H1 (cell line): ENCODE measurements around the gene EYA4. TPM values are rescaled to one million over a fixed set of nuclear protein-coding genes. Genes with fewer than 3 reads are reported as not detected.

Source experiments
- CTCF ChIA-PET: fragments of 300-600 bp; sonication (Branson Sonifier 250); formaldehyde crosslinking; loops from one replicate; lab custom pipeline; 2021; ENCODE audit not compliant: partially characterized antibody; lab: Charles Lee
- POLR2A ChIA-PET: fragments of 300-600 bp; sonication (Branson Sonifier 250); formaldehyde crosslinking; loops from one replicate; lab custom pipeline; 2021; ENCODE audit warnings: inconsistent platforms; ENCODE audit not compliant: partially characterized antibody; lab: Charles Lee
- DNase-seq, 2 experiments: peaks; one replicate each; pipeline versions ENCODE4 v3.0.0 to v3.0.0-alpha.2; 2010 to 2022; ENCODE audit warnings: low spot score in 2 of 2, low read depth in 1 of 2, mixed read lengths in 1 of 2
- FAIRE-seq: peaks from 2 replicates; lab custom pipeline; 2011; peaks lifted over from hg19 to GRCh38; lab: Jason Lieb, UNC
- H2AFZ ChIP-seq: 2 replicates; pipeline ENCODE4 v1.8.1; 2012; ENCODE audit warnings: low read length, inconsistent platforms
- H2AK5ac ChIP-seq: 2 replicates; pipeline ENCODE4 v1.6.1; 2013; ENCODE audit warnings: low read depth, low read length
- H2BK120ac ChIP-seq: replicated peaks from 2 replicates; pipeline ENCODE3; 2013; ENCODE audit warnings: low read depth, low read length, inconsistent platforms
- H2BK12ac ChIP-seq: 2 replicates; pipeline ENCODE4 v1.6.1; 2013; ENCODE audit warnings: low read depth, low read length
- H2BK15ac ChIP-seq: 2 replicates; pipeline ENCODE4 v1.6.1; 2013; ENCODE audit warnings: low read length
- H2BK20ac ChIP-seq: 2 replicates; pipeline ENCODE4 v1.6.1; 2013; ENCODE audit warnings: low read length
- H2BK5ac ChIP-seq: 2 replicates; pipeline ENCODE4 v1.6.1; 2013; ENCODE audit warnings: low read depth, low read length
- H3K14ac ChIP-seq: 2 replicates; pipeline ENCODE4 v1.6.1; 2013; ENCODE audit warnings: inconsistent platforms; ENCODE audit not compliant: insufficient read length
- H3K18ac ChIP-seq: 2 replicates; pipeline ENCODE4 v1.6.1; 2013; ENCODE audit warnings: low read length; ENCODE audit errors: extremely low read depth
- H3K23ac ChIP-seq: 2 replicates; pipeline ENCODE4 v1.6.1; 2013; ENCODE audit warnings: inconsistent platforms; ENCODE audit not compliant: insufficient read length
- H3K23me2 ChIP-seq: 2 replicates; pipeline ENCODE4 v1.6.1; 2013; ENCODE audit warnings: low read depth, low read length
- H3K27ac ChIP-seq: 2 replicates; pipeline ENCODE4 v1.6.1; 2011; ENCODE audit warnings: low read depth, low read length, inconsistent platforms
- H3K27me3 ChIP-seq, 4 experiments: replicated peaks in 1 of 4; 1 replicate in 1 of 4; 2 replicates in 3 of 4; pipeline versions ENCODE4 v1.6.1 to v1.8.1; 2011 to 2013; ENCODE audit warnings: low read length in 3 of 4, mild to moderate bottlenecking in 3 of 4, inconsistent platforms in 2 of 4, mixed read lengths in 2 of 4, moderate library complexity in 1 of 4; ENCODE audit not compliant: control insufficient read depth in 3 of 4, insufficient read depth in 3 of 4; ENCODE audit errors: extremely low read depth in 1 of 4
- H3K36me3 ChIP-seq, 4 experiments: 2 replicates each; pipeline versions ENCODE4 v1.6.1 to v1.8.1; 2011 to 2013; ENCODE audit warnings: mild to moderate bottlenecking in 4 of 4, low read length in 3 of 4, moderate library complexity in 2 of 4, control low read depth in 1 of 4, inconsistent platforms in 1 of 4; ENCODE audit not compliant: insufficient read depth in 4 of 4, control insufficient read depth in 2 of 4
- H3K4ac ChIP-seq: replicated peaks from 2 replicates; pipeline ENCODE3; 2013; ENCODE audit warnings: low read length, low read depth, mixed read lengths, inconsistent platforms; ENCODE audit not compliant: insufficient read length
- H3K4me1 ChIP-seq, 4 experiments: replicated peaks in 1 of 4; 1 replicate in 1 of 4; 2 replicates in 3 of 4; pipeline versions ENCODE4 v1.6.1 to v1.8.1; 2011 to 2013; ENCODE audit warnings: low read length in 3 of 4, inconsistent platforms in 2 of 4, mixed read lengths in 1 of 4; ENCODE audit not compliant: insufficient read depth in 4 of 4, control insufficient read depth in 3 of 4
- H3K4me2 ChIP-seq, 2 experiments: 2 replicates each; pipeline versions ENCODE4 v1.6.1 to v1.8.1; 2011 to 2013; ENCODE audit warnings: low read depth in 2 of 2, low read length in 2 of 2, control low read depth in 1 of 2, inconsistent platforms in 1 of 2, mild to moderate bottlenecking in 1 of 2; ENCODE audit not compliant: insufficient read depth in 1 of 2
- H3K4me3 ChIP-seq, 4 experiments: fragments of 200-600, 300-600 bp in 1 of 4; sonication (generic), shearing (Covaris generic), sonication (Bioruptor Twin) in 1 of 4; 2 replicates each; pipeline versions ENCODE4 v1.5.1 to v1.8.1; 2011 to 2016; ENCODE audit warnings: low read length in 4 of 4, low read depth in 3 of 4, control low read depth in 2 of 4, inconsistent platforms in 2 of 4, mild to moderate bottlenecking in 2 of 4, mixed read lengths in 1 of 4, moderate library complexity in 1 of 4; ENCODE audit not compliant: insufficient read depth in 2 of 4; ENCODE audit errors: extremely low read depth in 1 of 4
- H3K56ac ChIP-seq: replicated peaks from 2 replicates; pipeline ENCODE3; 2013; ENCODE audit warnings: low read depth, mild to moderate bottlenecking, mixed read lengths, low read length, inconsistent platforms; ENCODE audit not compliant: insufficient read length
- H3K79me1 ChIP-seq: 2 replicates; pipeline ENCODE4 v1.6.1; 2013; ENCODE audit warnings: low read depth, low read length, control low read depth
- H3K79me2 ChIP-seq, 2 experiments: 2 replicates each; pipeline versions ENCODE4 v1.6.1 to v1.8.1; 2012 to 2013; ENCODE audit warnings: low read length in 2 of 2, mild to moderate bottlenecking in 2 of 2, inconsistent platforms in 1 of 2; ENCODE audit not compliant: insufficient read depth in 2 of 2, control insufficient read depth in 1 of 2
- H3K9ac ChIP-seq, 4 experiments: replicated peaks in 1 of 4; 1 replicate in 1 of 4; 2 replicates in 3 of 4; pipeline versions ENCODE4 v1.6.1 to v1.8.1; 2011 to 2013; ENCODE audit warnings: low read depth in 3 of 4, low read length in 3 of 4, control low read depth in 2 of 4, mild to moderate bottlenecking in 2 of 4, moderate library complexity in 2 of 4, inconsistent platforms in 1 of 4; ENCODE audit errors: extremely low read depth in 1 of 4
- H3K9me3 ChIP-seq, 2 experiments: 2 replicates each; pipeline versions ENCODE4 v1.6.1 to v1.8.1; 2012 to 2013; ENCODE audit warnings: mild to moderate bottlenecking in 2 of 2, moderate library complexity in 2 of 2, control low read depth in 1 of 2, inconsistent platforms in 1 of 2, low read depth in 1 of 2, low read length in 1 of 2, mixed read lengths in 1 of 2; ENCODE audit not compliant: insufficient read depth in 2 of 2
- H4K20me1 ChIP-seq, 2 experiments: replicated peaks in 1 of 2; 2 replicates each; pipeline versions ENCODE3 to v1.8.1; 2011 to 2013; ENCODE audit warnings: inconsistent platforms in 2 of 2, low read length in 2 of 2, mild to moderate bottlenecking in 1 of 2; ENCODE audit not compliant: insufficient read depth in 2 of 2, control insufficient read depth in 1 of 2
- H4K5ac ChIP-seq: 2 replicates; pipeline ENCODE4 v1.6.1; 2013; ENCODE audit warnings: low read length, low read depth, mixed read lengths, inconsistent platforms; ENCODE audit not compliant: insufficient read length
- H4K8ac ChIP-seq: 2 replicates; pipeline ENCODE4 v1.8.0; 2013; ENCODE audit warnings: mild to moderate bottlenecking, moderate library complexity, low read length, inconsistent platforms; ENCODE audit not compliant: insufficient read depth; ENCODE audit errors: extremely low read depth
- H4K91ac ChIP-seq: replicated peaks from 2 replicates; pipeline ENCODE3; 2013; ENCODE audit warnings: low read length, mixed read lengths, inconsistent platforms; ENCODE audit not compliant: insufficient read length
- BACH1 ChIP-seq: IDR thresholded peaks from 2 replicates; pipeline ENCODE4 v1.6.1; 2012; ENCODE audit warnings: low read length, improper control_type of control experiment
- EP300 ChIP-seq, 2 experiments: IDR thresholded peaks; 1 replicate in 1 of 2; 2 replicates in 1 of 2; pipeline ENCODE4 v1.6.1; 2011 to 2012; ENCODE audit warnings: low read depth in 2 of 2, low read length in 2 of 2, mild to moderate bottlenecking in 2 of 2, borderline replicate concordance in 1 of 2, inconsistent platforms in 1 of 2, moderate library complexity in 1 of 2
- EZH2 ChIP-seq: fragments of 200-600 bp; sonication (generic); IDR thresholded peaks from 2 replicates; pipeline ENCODE4 v1.7.1; 2012; ENCODE audit warnings: low read depth, mild to moderate bottlenecking, moderate library complexity, low read length, inconsistent platforms; ENCODE audit not compliant: severe bottlenecking
- GTF2F1 ChIP-seq: IDR thresholded peaks from 2 replicates; pipeline ENCODE4 v1.6.1; 2012; ENCODE audit warnings: low read depth, low read length, improper control_type of control experiment, borderline replicate concordance
- KDM1A ChIP-seq: fragments of 200-600, 300-600 bp; sonication (generic); IDR thresholded peaks from 2 replicates; pipeline ENCODE4 v1.7.1; 2016; ENCODE audit warnings: mild to moderate bottlenecking, low read length, borderline replicate concordance
- MAFK ChIP-seq: IDR thresholded peaks from 2 replicates; pipeline ENCODE4 v1.6.1; 2012; ENCODE audit warnings: low read depth, mild to moderate bottlenecking, improper control_type of control experiment, low read length
- POLR2AphosphoS5 ChIP-seq: IDR thresholded peaks from 2 replicates; pipeline ENCODE4 v1.6.1; 2011; ENCODE audit warnings: low read depth, low read length
- TAF7 ChIP-seq: optimal IDR thresholded peaks from 2 replicates; pipeline ENCODE3; 2011; ENCODE audit warnings: low read depth, mild to moderate bottlenecking, inconsistent platforms, low read length, moderate library complexity, borderline replicate concordance
- TBP ChIP-seq: IDR thresholded peaks from 2 replicates; pipeline ENCODE4 v1.6.1; 2011; ENCODE audit warnings: low read depth, low read length, improper control_type of control experiment
- TEAD4 ChIP-seq: IDR thresholded peaks from 2 replicates; pipeline ENCODE4 v1.6.1; 2012; ENCODE audit warnings: low read depth, low read length, inconsistent platforms, mixed read lengths
- ZNF274 ChIP-seq: IDR thresholded peaks from 2 replicates; pipeline ENCODE4 v1.7.0; 2012; ENCODE audit warnings: low read length, borderline replicate concordance; ENCODE audit errors: extremely low read depth
- WGBS, 2 experiments: shearing (Covaris generic) in 1 of 2; methylation state at CpG; one replicate each; pipeline versions ENCODE4 v1.1.6 to v1.1.7; 2013 to 2015; ENCODE audit warnings: low lambda C conversion rate in 2 of 2, mixed read lengths in 2 of 2, inconsistent platforms in 1 of 2, low coverage in 1 of 2, missing lambda C conversion rate in 1 of 2; ENCODE audit not compliant: insufficient replicate concordance in 2 of 2, insufficient coverage in 1 of 2, insufficient read length in 1 of 2; ENCODE audit errors: extremely low coverage in 1 of 2, missing lambda C conversion rate in 1 of 2; 5-methylcytosine and 5-hydroxymethylcytosine counted together
- polyA plus RNA-seq, 7 experiments: library from polyadenylated mRNA; depleted of rRNA in 3 of 7; stranded (reverse) in 5 of 7; unstranded in 2 of 7; fragments of >200 nt in 5 of 7; fragments of 200-250 nt in 2 of 7; gene quantifications; 1 replicate in 5 of 7; 2 replicates in 1 of 7; 4 replicates in 1 of 7; pipeline versions ENCODE4 v1.2.1 to v1.2.3, GENCODE V29; 2011 to 2013; ENCODE audit warnings: missing spikeins in 2 of 7, mixed read lengths in 2 of 7
- total RNA-seq: library from RNA; stranded (reverse); fragmentation: NEBNext Ultra II Directional; extraction: Animal tissue kit (Norgen Biotek cat#: 25700); gene quantifications from 2 replicates; pipeline ENCODE4 v1.2.1, GENCODE V29; 2021
- TF ChIP-seq, protein P1 (sequence below): IDR thresholded peaks from 2 replicates; pipeline ENCODE4 v1.6.1; 2012; ENCODE audit warnings: inconsistent platforms

EYA4 gene
- total and polyA plus RNA-seq, 2 of the 8 experiments (the other 6 are each of a cell fraction or from before 2014, with no cell fraction given): 0.06 to 0.17 TPM

DNA sequence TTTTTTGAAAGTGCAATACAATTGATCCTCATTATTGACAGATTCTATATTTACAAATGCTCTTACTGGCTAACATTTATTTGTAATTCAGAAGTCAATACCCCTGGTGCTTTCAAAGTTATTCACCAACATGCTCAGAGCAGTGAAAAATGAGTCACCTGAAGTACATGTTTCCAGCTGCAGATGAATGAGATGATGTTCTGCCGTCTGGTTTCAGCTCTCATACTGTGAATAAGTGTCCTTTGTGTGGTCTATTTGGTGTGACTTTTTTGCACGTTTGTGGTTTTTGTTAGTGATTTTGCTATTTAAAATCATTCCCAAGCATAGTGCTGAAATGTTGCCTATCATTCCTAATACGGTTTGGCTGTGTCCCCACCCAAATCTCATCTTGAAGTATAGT is 22.3 kb upstream of the EYA4 start:
- Histone ChIP-seq H3K23ac (no peak overlapping the region), H2BK12ac (no peak overlapping the region), H2BK5ac (no peak overlapping the region), H3K4me2 (no peak overlapping the region), H3K9ac (no peak overlapping the region), H3K79me2 (no peaks in the 10 kb centered on the region), H3K14ac (no peak overlapping the region), H4K8ac (no peak overlapping the region), H3K27ac (no peak overlapping the region), H4K91ac (no peak overlapping the region), H4K5ac (no peak overlapping the region), H3K36me3 (no peaks in the 10 kb centered on the region), H3K27me3 (no peaks in the 10 kb centered on the region)
- 64% methylated on average over 3 of the region's 3 CpGs; no CpG with 5 or more reads in 1 of the 2 experiments for WGBS, 2 experiments
- FAIRE-seq: no peak
- ChIA-PET CTCF (interaction anchor here (0.8 kb wide), 1 partner anchor 34 kb away, joined by 3 read pairs; no protein-coding TSS in a partner anchor), POLR2A (no interaction called here)
- DNase-seq: no peak
- TF ChIP-seq POLR2AphosphoS5 (no peak), GTF2F1 (no peak), ZNF274 (no peak), EP300 (IDR thresholded peaks at IDR 0.05; ENCODE audit: borderline replicate concordance in 1 of 2, low read depth in 2 of 2, low read length in 2 of 2) (no peak), MAFK (no peak), TEAD4 (no peak), TBP (no peak), BACH1 (no peak), KDM1A (no peak), TAF7 (no peak), EZH2 (no peak)
- TF ChIP-seq, protein P1, sequence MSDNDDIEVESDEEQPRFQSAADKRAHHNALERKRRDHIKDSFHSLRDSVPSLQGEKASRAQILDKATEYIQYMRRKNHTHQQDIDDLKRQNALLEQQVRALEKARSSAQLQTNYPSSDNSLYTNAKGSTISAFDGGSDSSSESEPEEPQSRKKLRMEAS: no peak
- TF ChIP-seq, all 59 proteins: peak for 0
- no peaks in the 10 kb centered on the region for H3K79me1 ChIP-seq
- no peak overlapping the region for H3K18ac ChIP-seq
- H4K20me1 ChIP-seq: no peaks in the 10 kb centered on the region
- 0 out of 4 replicates have a peak, but pooled peaks cover 0 to 3% of the 10 kb centered on the region in 2 experiments for H3K9me3 ChIP-seq
- H3K4me1 ChIP-seq: no peaks in the 10 kb centered on the region
- H2BK15ac ChIP-seq: no peak overlapping the region
- no peak overlapping the region for H3K4ac ChIP-seq
- H3K56ac ChIP-seq: no peak overlapping the region
- no peak overlapping the region for H2AK5ac ChIP-seq
- no peaks in the 10 kb centered on the region for H3K23me2 ChIP-seq
- no peak overlapping the region for H2BK20ac ChIP-seq
- H3K4me3 ChIP-seq: no peak overlapping the region
- no peak overlapping the region for H2AFZ ChIP-seq
- no peak overlapping the region for H2BK120ac ChIP-seq
